ENCODE data around the gene ATXN7.
A peak's percentile ranks its signal among the peaks of the same experiment; 100 is the strongest.

ATXN7 gene

GRCh38 chr3:63905731-63906620, 42.3 kb downstream of the ATXN7 start:
- no peak for DNase-seq

DNA sequence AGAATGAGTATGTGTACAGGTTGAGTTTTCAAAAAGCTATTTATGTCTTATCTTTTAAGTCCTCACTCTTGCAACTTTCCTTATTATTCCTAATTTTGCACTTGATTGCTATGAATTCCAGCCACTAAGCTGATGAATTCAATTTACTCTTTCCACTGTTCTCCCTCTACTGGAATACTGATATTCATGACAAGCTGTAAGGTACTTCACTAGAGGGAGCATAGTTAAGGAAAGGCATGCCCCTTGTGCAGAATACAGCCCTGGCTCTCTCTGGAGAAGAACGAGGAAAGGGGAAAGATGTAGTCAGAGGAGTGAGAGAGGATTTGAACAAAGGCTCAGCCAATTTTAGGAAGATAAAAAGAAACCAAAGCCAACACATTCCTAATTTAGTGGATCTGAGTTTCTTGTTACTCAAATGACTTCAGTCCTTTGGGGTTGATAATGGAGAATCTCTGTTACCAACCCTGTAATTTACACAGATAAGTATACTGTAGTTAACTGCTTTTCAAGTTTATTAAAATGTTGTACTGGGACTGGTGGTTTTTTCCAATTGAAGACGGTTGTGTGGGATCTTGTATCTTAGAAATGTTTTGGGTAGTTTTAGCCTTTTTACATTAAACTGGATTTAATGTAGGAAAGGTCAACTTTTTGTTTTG, 44.5 kb downstream of the ATXN7 start:
- no peak for DNase-seq

DNA sequence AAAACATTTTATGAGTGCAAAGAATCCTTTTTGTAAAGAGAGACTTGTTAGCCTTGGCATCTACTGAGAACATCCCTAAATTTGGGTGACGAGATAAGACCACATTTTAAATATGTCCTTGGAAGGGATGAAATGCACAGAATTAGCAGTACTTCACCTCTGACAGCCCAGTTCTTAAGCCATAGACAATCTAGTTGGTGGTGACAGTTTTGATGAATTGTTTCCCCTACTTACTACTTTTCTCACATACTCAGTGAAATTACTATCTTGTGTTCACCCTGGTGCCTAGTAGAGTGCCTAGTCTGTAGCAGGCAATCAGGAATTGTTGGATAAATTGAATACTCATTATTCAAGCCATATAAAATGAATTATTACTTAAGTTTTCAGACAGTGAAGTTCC, 45.1 kb downstream of the ATXN7 start:
- DNase-seq: no peak

GRCh38 chr3:63909431-63909830, 45.8 kb downstream of the ATXN7 start:
- DNase-seq: no peak

DNA sequence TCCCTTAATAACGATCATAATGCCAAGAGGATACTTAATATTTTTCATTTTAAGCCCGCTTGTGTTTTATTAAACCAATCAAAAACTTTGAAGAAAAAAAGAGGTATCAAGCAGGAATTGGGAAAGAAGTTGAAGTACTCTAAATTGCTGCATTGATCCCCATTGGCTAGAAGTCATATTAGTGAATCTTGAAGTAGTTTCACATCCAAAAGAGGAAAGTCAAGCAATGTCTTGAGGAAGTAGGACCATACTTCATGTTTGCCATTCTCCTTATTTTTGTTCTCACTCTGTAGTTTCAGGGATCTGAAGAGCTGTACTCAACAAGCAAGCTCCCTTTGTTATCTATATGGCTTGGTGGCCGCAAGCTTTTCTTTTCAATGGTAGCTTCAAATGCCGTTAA, 46.3 kb downstream of the ATXN7 start:
- DNase-seq: no peak

- DNase-seq: no peak
Observed at GRCh38 chr3:63910891-63911290, 47.2 kb downstream of the ATXN7 start.

GRCh38 chr3:63911509-63911872, 47.8 kb downstream of the ATXN7 start:
- DNase-seq: no peak

- DNase-seq: peak; percentile 88
Observed at GRCh38 chr3:63911873-63912767, 48.5 kb downstream of the ATXN7 start, which contains the start of gene SCAANT1. TSS of gene SCAANT1 (minus strand) at chr3:63912383.

DNA sequence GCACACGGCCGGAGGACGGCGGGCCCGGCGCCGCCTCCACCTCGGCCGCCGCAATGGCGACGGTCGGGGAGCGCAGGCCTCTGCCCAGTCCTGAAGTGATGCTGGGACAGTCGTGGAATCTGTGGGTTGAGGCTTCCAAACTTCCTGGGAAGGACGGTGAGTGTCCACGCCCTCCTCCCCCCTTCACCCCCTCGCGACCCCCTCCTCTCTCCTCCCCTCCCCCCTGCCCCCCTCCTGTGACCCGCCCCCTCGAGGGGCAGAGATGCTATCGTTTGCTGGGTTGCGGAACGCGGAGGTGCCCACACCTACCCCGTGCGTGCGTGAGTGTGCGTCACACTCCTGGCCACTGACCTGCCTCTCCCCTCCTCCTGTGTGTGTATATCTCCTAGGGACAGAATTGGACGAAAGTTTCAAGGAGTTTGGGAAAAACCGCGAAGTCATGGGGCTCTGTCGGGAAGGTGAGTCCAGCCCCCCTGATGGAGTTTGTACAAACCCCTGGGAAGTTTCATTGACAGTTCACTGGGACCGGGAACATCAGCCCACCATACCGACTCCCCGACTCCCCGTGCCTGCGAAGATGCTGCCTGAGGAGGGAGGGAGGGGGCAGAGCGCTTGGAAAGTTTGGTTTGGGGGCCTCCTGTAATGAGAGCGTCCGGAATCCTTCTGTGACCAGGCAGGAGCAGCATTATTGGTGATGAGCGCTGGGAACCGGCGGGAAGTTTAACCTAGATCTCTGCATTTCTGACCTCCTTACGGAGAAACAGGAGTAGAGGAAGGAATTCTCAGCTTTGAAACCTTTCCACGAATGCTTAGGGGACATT, 49.3 kb downstream of the ATXN7 start:
- DNase-seq: peak; percentile 61

DNA sequence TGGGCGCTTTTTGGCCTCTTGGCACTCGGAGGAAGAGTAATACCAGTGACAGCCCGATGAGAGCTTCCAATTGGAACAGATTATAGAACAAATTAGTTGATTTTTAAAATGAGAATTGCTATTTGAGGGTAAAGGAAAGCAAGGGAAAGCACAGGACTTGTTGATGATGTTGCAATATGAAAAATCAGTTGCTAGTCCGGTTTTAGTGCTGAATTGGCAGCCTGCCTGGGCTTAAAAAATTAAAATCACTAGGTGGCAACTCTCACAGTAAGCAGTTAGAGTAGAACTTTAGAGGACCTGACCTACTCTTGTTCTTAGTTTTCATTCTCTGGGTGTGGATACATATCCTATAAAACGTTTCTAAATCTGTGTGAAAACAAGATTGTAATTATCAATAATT, 50.6 kb downstream of the ATXN7 start:
- no peak for DNase-seq

DNA sequence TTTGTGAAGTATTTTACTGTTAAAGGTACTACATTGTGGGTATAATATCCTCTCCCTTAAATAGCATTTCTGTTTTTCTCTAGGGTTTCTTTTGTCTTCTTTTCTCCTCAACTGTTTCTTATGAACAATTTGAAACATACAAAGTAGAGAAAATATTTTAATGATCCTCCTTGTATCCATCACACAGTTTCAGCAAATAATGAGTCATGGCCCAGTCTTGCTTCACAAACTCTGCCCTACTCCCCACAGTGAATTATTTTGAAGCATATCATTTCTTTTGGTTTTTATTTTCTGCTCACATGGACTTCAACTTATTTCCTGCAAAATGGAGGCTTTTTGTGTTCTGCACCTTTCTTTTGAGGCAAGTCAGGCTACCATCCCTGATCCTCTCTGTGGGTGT, 54.7 kb downstream of the ATXN7 start:
- no peak for DNase-seq

GRCh38 chr3:63920001-63920400, 56.3 kb downstream of the ATXN7 start:
- no peak for DNase-seq

GRCh38 chr3:63921741-63922482, 58.2 kb downstream of the ATXN7 start:
- no peak for DNase-seq

DNA sequence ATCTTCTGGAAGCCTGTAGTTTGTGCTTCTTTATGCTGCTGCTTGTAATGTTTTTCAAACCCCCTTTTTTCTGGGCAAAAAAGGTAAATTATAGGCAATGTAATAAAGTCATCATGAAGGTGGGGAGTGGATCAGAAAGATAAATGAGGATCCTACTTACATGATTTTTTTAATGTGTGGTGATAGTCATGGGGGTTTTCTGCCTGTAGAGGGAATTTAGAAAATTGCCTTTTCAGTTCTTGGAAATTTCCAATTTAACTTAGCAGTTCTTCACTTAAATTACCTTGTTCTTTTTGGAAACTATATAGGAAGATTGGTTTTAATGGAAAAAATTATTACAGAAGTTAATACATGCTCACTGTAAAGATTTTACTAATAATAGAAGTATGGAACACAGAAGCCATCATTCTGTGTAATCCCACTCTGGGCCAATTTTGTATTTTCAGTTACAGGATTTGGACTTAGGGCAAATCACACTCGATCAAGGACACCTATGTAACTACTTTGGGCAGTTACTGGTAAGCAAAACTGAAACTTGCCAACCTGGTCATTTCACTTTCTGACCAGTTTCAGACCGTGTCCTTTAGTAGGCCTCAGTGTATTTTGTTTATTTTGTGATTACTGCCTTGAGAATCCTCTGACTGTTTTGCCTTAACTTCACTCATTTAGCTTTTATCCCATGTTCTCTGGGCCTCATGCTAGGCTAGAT, 59.0 kb downstream of the ATXN7 start:
- no peak for DNase-seq

- DNase-seq: no peak
Observed at GRCh38 chr3:63926309-63926708, 62.6 kb downstream of the ATXN7 start.

GRCh38 chr3:63927422-63928280, 64.0 kb downstream of the ATXN7 start:
- DNase-seq: no peak

DNA sequence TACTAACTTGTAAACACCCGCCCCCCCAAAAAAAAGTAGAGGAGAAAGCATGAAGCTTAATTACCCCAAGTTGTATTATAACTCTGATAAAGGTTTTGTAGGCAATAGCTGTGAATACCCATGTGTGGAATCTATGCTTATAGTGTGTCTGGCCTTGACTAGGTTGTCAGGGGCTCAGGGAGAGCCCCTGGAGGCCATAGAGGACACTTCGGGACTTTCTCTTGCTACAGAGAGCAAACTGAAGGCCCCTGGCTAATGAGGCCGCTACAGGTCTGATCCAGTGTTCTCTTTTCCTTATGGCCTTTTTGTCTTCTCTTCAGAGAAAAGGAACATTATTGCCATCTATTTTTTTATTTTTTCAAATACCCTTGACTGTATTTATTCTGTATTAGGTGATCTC, 67.6 kb downstream of the ATXN7 start:
- DNase-seq: no peak

GRCh38 chr3:63932509-63933212, 69.0 kb downstream of the ATXN7 start:
- DNase-seq: no peak

DNA sequence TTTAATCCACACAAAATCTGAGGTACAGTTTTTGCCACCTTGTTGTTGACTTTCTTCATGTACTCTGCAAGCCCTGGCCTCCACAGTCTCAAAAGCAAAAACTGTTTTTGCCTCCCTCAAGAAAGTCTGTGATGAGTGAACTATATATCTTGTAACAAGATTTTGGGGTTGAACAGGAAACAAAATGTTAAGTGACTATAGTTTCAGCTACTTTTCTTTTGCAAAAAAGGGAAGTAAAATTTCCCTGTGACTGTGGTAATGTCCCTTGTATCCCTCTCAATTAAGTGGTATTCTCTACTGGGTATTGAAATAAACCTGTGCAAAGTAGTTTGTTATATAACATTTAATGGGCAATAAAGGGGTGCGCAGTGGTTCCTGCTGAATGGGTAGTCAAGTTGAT, 69.8 kb downstream of the ATXN7 start:
- no peak for DNase-seq
